Testis (tissue), 3 donors: ENCODE measurements around the gene ASPA. TPM values are rescaled to one million over a fixed set of nuclear protein-coding genes. Genes with fewer than 3 reads are reported as not detected.

ENCODE experiments used
- DNase-seq: peaks from one replicate; pipeline ENCODE4 v3.0.0-alpha.2; 2019
- H3K27ac ChIP-seq, 2 donors: fragments of 200-600 bp; sonication (generic); one replicate each; pipeline ENCODE4 v1.5.1; 2019
- H3K27me3 ChIP-seq: fragments of 200-600 bp; sonication (generic); one replicate; pipeline ENCODE4 v1.5.1; 2019
- H3K36me3 ChIP-seq: fragments of 200-600 bp; sonication (generic); one replicate; pipeline ENCODE4 v1.5.1; 2017; ENCODE audit warnings: low read depth; ENCODE audit errors: missing control alignments
- H3K4me1 ChIP-seq: fragments of 200-600 bp; sonication (generic); one replicate; pipeline ENCODE4 v1.5.1; 2019
- H3K4me3 ChIP-seq, 2 donors: fragments of 200-600 bp; sonication (generic); one replicate each; pipeline ENCODE4 v1.5.1; 2017 to 2019
- H3K9me3 ChIP-seq: fragments of 200-600 bp; sonication (generic); one replicate; pipeline ENCODE4 v1.5.1; 2017
- CTCF ChIP-seq, 3 experiments: fragments of 450-650 bp in 2 of 3; fragments of 200-600 bp in 1 of 3; sonication (generic) in 1 of 3; IDR thresholded peaks; one replicate each; pipeline ENCODE4 v1.5.1; 2016 to 2019; ENCODE audit warnings: antibody characterized with exemption in 3 of 3, mild to moderate bottlenecking in 2 of 3, moderate library complexity in 1 of 3
- POLR2A ChIP-seq: fragments of 450-650 bp; IDR thresholded peaks from one replicate; pipeline ENCODE4 v1.6.1; 2017; ENCODE audit warnings: antibody characterized with exemption, mild to moderate bottlenecking, moderate library complexity
- WGBS, 2 donors: methylation state at CpG; one replicate each; pipeline ENCODE4 v1.1.5; 2018; 5-methylcytosine and 5-hydroxymethylcytosine counted together
- intact Hi-C: fragments of 100-400 bp; cut with DNase I; formaldehyde crosslinking; loops from one replicate; pipeline ENCODE4 v1.15.1; 2023; ENCODE audit warnings: low total_unique reads
- polyA plus RNA-seq: library from polyadenylated mRNA; stranded (reverse); fragments of 350-450 nt; fragmentation: Illumina TruSeq; extraction: RNeasy Lipid Tissue Mini Kit (QIAGEN cat#74804); gene quantifications from one replicate; pipeline ENCODE4 v1.2.3, GENCODE V29; 2014; ENCODE audit warnings: low read depth, low replicate concordance; ENCODE audit not compliant: insufficient read depth
- total RNA-seq, 2 donors: library from RNA; depleted of rRNA; stranded (reverse); fragments of >200 nt; gene quantifications; one replicate each; pipeline ENCODE4 v1.2.3, GENCODE V29; 2016

Gene ASPA
- total and polyA plus RNA-seq, 3 donors from 2014 or later, result 5.0 to 16.1 (median 6.1) TPM

- no peaks in the 10 kb centered on the region for H3K9me3 ChIP-seq
- WGBS, 2 donors, result 51 to 56% methylated on average over 14 to 21 of the region's 21 CpGs
- peak overlapping the region; percentile 44 to 54 for H3K4me3 ChIP-seq
- no peaks in the 10 kb centered on the region for H3K4me1 ChIP-seq
- peak overlapping the region; percentile 52 to 59 for H3K27ac ChIP-seq
- no peaks in the 10 kb centered on the region for H3K36me3 ChIP-seq
- DNase-seq, result peak; percentile 31
- H3K27me3 ChIP-seq, result no peaks in the 10 kb centered on the region
- TF ChIP-seq POLR2A (no peak), CTCF (IDR thresholded peaks at IDR 0.05) (no peak)
- intact Hi-C loops, result no loop called here
Observed at GRCh38 chr17:3472137-3472536, 3.7 kb upstream of the ASPA start.

GRCh38 chr17:3474212-3474611 lies 1.6 kb upstream of the ASPA start:
- intact Hi-C loops, result no loop called here
- 45 to 52% methylated on average over 3 of the region's 3 CpGs for WGBS, 2 donors
- H3K36me3 ChIP-seq, result no peaks in the 10 kb centered on the region
- H3K4me3 ChIP-seq, result no peak overlapping the region
- no peaks in the 10 kb centered on the region for H3K9me3 ChIP-seq
- H3K27ac ChIP-seq, result peak overlapping the region in 1 of 2 donors; percentile 2
- no peak for DNase-seq
- no peaks in the 10 kb centered on the region for H3K27me3 ChIP-seq
- no peak for TF ChIP-seq CTCF (IDR thresholded peaks at IDR 0.05)
- TF ChIP-seq POLR2A, result no peak
- no peaks in the 10 kb centered on the region for H3K4me1 ChIP-seq

- intact Hi-C loops, result no loop called here
- Histone ChIP-seq H3K27ac (peak overlapping the region; percentile 25 to 52), H3K4me1 (no peaks in the 10 kb centered on the region), H3K9me3 (no peaks in the 10 kb centered on the region), H3K4me3 (no peak overlapping the region), H3K27me3 (no peaks in the 10 kb centered on the region), H3K36me3 (no peaks in the 10 kb centered on the region)
- TF ChIP-seq POLR2A (no peak), CTCF (IDR thresholded peaks at IDR 0.05) (no peak)
- no peak for DNase-seq
- 64 to 68% methylated on average over 4 of the region's 4 CpGs for WGBS, 2 donors
Observed at GRCh38 chr17:3475251-3475685, 529 bp upstream of the ASPA start.

GRCh38 chr17:3479988-3480387 lies 4.2 kb downstream of the ASPA start:
- H3K4me3 ChIP-seq, result no peak overlapping the region
- no peaks in the 10 kb centered on the region for H3K4me1 ChIP-seq
- no peak for TF ChIP-seq POLR2A
- no peak for TF ChIP-seq CTCF (IDR thresholded peaks at IDR 0.05)
- 89 to 92% methylated on average over 3 of the region's 3 CpGs for WGBS, 2 donors
- H3K27ac ChIP-seq, result no peak overlapping the region
- no peaks in the 10 kb centered on the region for H3K36me3 ChIP-seq
- no peak for DNase-seq
- H3K27me3 ChIP-seq, result no peaks in the 10 kb centered on the region
- no peaks in the 10 kb centered on the region for H3K9me3 ChIP-seq
- intact Hi-C loops, result no loop called here

GRCh38 chr17:3482852-3483251 lies 7.1 kb downstream of the ASPA start:
- Histone ChIP-seq H3K27me3 (no peaks in the 10 kb centered on the region), H3K4me3 (no peak overlapping the region), H3K4me1 (no peaks in the 10 kb centered on the region), H3K27ac (no peak overlapping the region), H3K9me3 (no peaks in the 10 kb centered on the region), H3K36me3 (no peaks in the 10 kb centered on the region)
- intact Hi-C loops, result no loop called here
- TF ChIP-seq CTCF (IDR thresholded peaks at IDR 0.05) (no peak), POLR2A (no peak)
- no peak for DNase-seq
- WGBS, 2 donors, result 46 to 66% methylated on average over 3 of the region's 3 CpGs
